Stomach smooth muscle (tissue), 2 donors: ENCODE results near the gene FBXL17.

Source experiments
- H3K27ac ChIP-seq: one replicate; pipeline ENCODE4 v1.7.0; 2013; ENCODE audit warnings: mild to moderate bottlenecking, low read length, inconsistent platforms
- H3K27me3 ChIP-seq, 2 donors: one replicate each; pipeline ENCODE4 v1.7.0; 2013; ENCODE audit warnings: low read length in 2 of 2; ENCODE audit not compliant: insufficient read depth in 2 of 2, control insufficient read depth in 1 of 2
- H3K36me3 ChIP-seq, 2 donors: one replicate each; pipeline ENCODE4 v1.7.0; 2013; ENCODE audit warnings: low read length in 2 of 2; ENCODE audit not compliant: control insufficient read depth in 2 of 2, insufficient read depth in 2 of 2
- H3K4me1 ChIP-seq: one replicate; pipeline ENCODE4 v1.7.0; 2013; ENCODE audit warnings: low read length; ENCODE audit not compliant: control insufficient read depth, insufficient read depth
- H3K4me3 ChIP-seq, 2 donors: one replicate each; pipeline ENCODE4 v1.7.0; 2013; ENCODE audit warnings: low read length in 2 of 2
- H3K9ac ChIP-seq, 2 donors: one replicate each; pipeline ENCODE4 v1.7.0; 2013; ENCODE audit warnings: low read length in 2 of 2, mild to moderate bottlenecking in 1 of 2
- H3K9me3 ChIP-seq, 2 donors: one replicate each; pipeline ENCODE4 v1.7.0; 2013; ENCODE audit warnings: low read length in 2 of 2; ENCODE audit not compliant: control insufficient read depth in 2 of 2
- donor health status: healthy.
- donor health status: Pancreatic carcinoma.

The FBXL17 gene

DNA sequence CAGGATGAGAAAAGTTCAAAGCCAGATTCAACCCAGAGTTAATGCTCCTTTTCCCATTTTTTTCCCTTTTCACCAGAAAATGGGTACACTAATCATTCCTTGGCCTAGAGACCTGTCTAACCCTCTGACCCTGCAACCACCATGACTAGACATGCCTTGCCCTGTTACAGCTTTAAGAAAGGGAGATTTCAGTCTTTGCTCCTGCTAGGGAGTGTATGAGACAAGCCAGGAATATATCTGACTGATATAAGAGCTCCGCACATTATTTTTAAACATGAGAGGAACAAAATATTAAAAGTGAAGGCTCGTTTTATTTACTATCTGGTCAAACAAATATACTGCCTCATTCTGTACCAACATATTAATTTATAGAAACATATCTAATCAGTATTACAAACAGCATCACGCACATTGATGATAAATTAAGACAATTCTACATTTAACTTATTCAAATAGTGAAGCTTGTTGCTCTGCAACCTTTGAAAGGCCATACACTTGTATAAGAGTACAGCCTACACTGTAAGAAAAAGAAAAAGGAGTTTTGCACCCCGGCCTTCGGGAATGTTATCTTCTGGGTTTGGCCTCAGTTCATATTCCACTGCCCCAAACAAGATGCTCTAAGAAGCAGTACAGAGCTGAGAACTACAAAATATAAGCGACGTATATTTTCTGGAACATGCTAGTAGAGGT is 132.7 kb downstream of the FBXL17 start:
- no peak overlapping the region for H3K4me3 ChIP-seq

GRCh38 chr5:108238936-108239887 is 142.7 kb downstream of the FBXL17 start:
- Histone ChIP-seq H3K9me3 (no peaks in the 10 kb centered on the region), H3K36me3 (no peaks in the 10 kb centered on the region), H3K27ac (no peak overlapping the region), H3K27me3 (no peaks in the 10 kb centered on the region), H3K4me1 (no peaks in the 10 kb centered on the region), H3K4me3 (no peak overlapping the region), H3K9ac (no peak overlapping the region)

More for the DNA sequence above, 132.7 kb downstream of the FBXL17 start:
- no peaks in the 10 kb centered on the region for H3K9me3 ChIP-seq
- no peaks in the 10 kb centered on the region for H3K36me3 ChIP-seq
- no peaks in the 10 kb centered on the region for H3K4me1 ChIP-seq
- H3K27me3 ChIP-seq: no peaks in the 10 kb centered on the region
- no peak overlapping the region for H3K9ac ChIP-seq
- H3K27ac ChIP-seq: no peak overlapping the region

- Histone ChIP-seq H3K27ac (no peak overlapping the region), H3K9ac (no peak overlapping the region), H3K27me3 (no peaks in the 10 kb centered on the region), H3K9me3 (no peaks in the 10 kb centered on the region), H3K4me3 (no peak overlapping the region), H3K36me3 (no peaks in the 10 kb centered on the region), H3K4me1 (no peaks in the 10 kb centered on the region)
Measured at GRCh38 chr5:108238461-108238860, 143.4 kb downstream of the FBXL17 start.

- no peaks in the 10 kb centered on the region for H3K9me3 ChIP-seq
- no peaks in the 10 kb centered on the region for H3K4me1 ChIP-seq
- no peaks in the 10 kb centered on the region for H3K27me3 ChIP-seq
- H3K9ac ChIP-seq: no peak overlapping the region
- no peak overlapping the region for H3K4me3 ChIP-seq
- no peak overlapping the region for H3K27ac ChIP-seq
- H3K36me3 ChIP-seq: no peaks in the 10 kb centered on the region
Measured at GRCh38 chr5:108233617-108234155, 148.2 kb downstream of the FBXL17 start.

GRCh38 chr5:108232805-108233204 is 149.1 kb downstream of the FBXL17 start:
- Histone ChIP-seq H3K4me3 (no peak overlapping the region), H3K36me3 (no peaks in the 10 kb centered on the region), H3K27me3 (no peaks in the 10 kb centered on the region), H3K9me3 (no peaks in the 10 kb centered on the region), H3K4me1 (no peaks in the 10 kb centered on the region), H3K27ac (no peak overlapping the region), H3K9ac (no peak overlapping the region)

GRCh38 chr5:108222011-108222410 is 159.9 kb downstream of the FBXL17 start:
- Histone ChIP-seq H3K9me3 (no peaks in the 10 kb centered on the region), H3K36me3 (no peaks in the 10 kb centered on the region), H3K4me3 (no peak overlapping the region), H3K9ac (no peak overlapping the region), H3K27ac (no peak overlapping the region), H3K4me1 (no peaks in the 10 kb centered on the region), H3K27me3 (no peaks in the 10 kb centered on the region)

DNA sequence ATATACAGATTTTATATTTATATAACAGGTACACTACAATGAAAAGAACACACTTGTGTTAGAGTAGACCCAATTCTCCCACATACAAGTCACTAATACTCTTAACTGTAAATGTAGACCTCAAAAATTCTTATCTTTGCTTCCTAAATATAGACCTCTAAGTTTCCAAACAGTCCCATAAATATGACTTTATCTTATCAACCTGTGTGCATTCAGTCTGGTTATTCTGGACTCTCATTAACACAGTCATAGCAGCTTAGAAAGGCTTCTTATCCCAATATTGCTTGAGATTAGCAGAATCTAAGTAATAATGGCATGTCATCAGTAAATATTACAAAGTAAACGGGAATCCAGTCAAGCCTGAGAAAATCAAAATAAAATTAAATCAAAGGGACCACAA is 161.1 kb downstream of the FBXL17 start:
- no peaks in the 10 kb centered on the region for H3K4me1 ChIP-seq

GRCh38 chr5:108216890-108217289 is 165.0 kb downstream of the FBXL17 start:
- H3K27ac ChIP-seq: no peak overlapping the region

More for the DNA sequence above, 161.1 kb downstream of the FBXL17 start:
- H3K27me3 ChIP-seq: no peaks in the 10 kb centered on the region
- H3K4me3 ChIP-seq: no peak overlapping the region
- no peaks in the 10 kb centered on the region for H3K9me3 ChIP-seq
- H3K27ac ChIP-seq: no peak overlapping the region
- no peak overlapping the region for H3K9ac ChIP-seq
- H3K36me3 ChIP-seq: no peaks in the 10 kb centered on the region

DNA sequence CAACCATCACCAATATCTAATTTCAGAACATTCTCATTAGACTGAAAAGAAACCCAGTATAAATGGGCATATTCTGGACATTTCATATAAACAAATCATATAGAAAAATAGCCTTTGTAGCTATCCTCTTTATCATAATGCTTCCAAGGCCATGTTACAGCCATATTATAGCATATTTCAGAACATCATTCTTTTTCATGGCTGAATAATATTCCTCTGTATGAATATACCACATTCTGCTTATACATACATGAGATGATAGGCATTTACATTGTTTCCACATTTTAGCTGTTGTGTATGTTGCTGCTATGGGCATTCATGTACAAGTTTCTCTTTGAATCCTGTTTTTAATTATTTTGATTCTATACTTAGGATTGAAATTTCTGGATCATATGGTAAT is 167.0 kb downstream of the FBXL17 start:
- no peak overlapping the region for H3K4me3 ChIP-seq
- no peaks in the 10 kb centered on the region for H3K9me3 ChIP-seq
- H3K9ac ChIP-seq: no peak overlapping the region

More at GRCh38 chr5:108216890-108217289, 165.0 kb downstream of the FBXL17 start:
- H3K9me3 ChIP-seq: no peaks in the 10 kb centered on the region
- H3K4me3 ChIP-seq: no peak overlapping the region
- H3K27me3 ChIP-seq: no peaks in the 10 kb centered on the region
- no peak overlapping the region for H3K9ac ChIP-seq
- no peaks in the 10 kb centered on the region for H3K36me3 ChIP-seq
- no peaks in the 10 kb centered on the region for H3K4me1 ChIP-seq

GRCh38 chr5:108212775-108213346 is 169.0 kb downstream of the FBXL17 start:
- Histone ChIP-seq H3K27me3 (no peaks in the 10 kb centered on the region), H3K4me1 (no peaks in the 10 kb centered on the region), H3K4me3 (no peak overlapping the region), H3K36me3 (no peaks in the 10 kb centered on the region), H3K27ac (no peak overlapping the region), H3K9ac (no peak overlapping the region), H3K9me3 (no peaks in the 10 kb centered on the region)

More for the DNA sequence above, 167.0 kb downstream of the FBXL17 start:
- H3K36me3 ChIP-seq: no peaks in the 10 kb centered on the region
- no peaks in the 10 kb centered on the region for H3K4me1 ChIP-seq
- no peaks in the 10 kb centered on the region for H3K27me3 ChIP-seq
- no peak overlapping the region for H3K27ac ChIP-seq
